Activated naive CD8-positive, alpha-beta T cell treated with anti-CD3 and anti-CD28 coated beads for 36 hours (primary cell): ENCODE data around the gene DLG3. TPM values are rescaled to one million over a fixed set of nuclear protein-coding genes. Genes with fewer than 3 reads are reported as not detected.

Experiments
- DNase-seq: peaks from one replicate; pipeline ENCODE4 v3.0.0; 2021
- H3K27ac Mint-ChIP-seq: one replicate; pipeline ENCODE4 v1.8.0; 2022; ENCODE audit warnings: mild to moderate bottlenecking, moderate library complexity, mixed read lengths
- H3K27me3 Mint-ChIP-seq: one replicate; pipeline ENCODE4 v1.8.0; 2022; ENCODE audit warnings: mild to moderate bottlenecking, mixed read lengths
- H3K36me3 Mint-ChIP-seq: one replicate; pipeline ENCODE4 v1.8.0; 2021; ENCODE audit warnings: mild to moderate bottlenecking, mixed read lengths
- H3K4me1 Mint-ChIP-seq: one replicate; pipeline ENCODE4 v1.8.0; 2021; ENCODE audit warnings: mixed read lengths
- H3K4me3 Mint-ChIP-seq: one replicate; pipeline ENCODE4 v1.8.0; 2022; ENCODE audit warnings: mild to moderate bottlenecking, moderate library complexity, mixed read lengths
- H3K9me3 Mint-ChIP-seq: one replicate; pipeline ENCODE4 v1.8.0; 2022; ENCODE audit warnings: mixed read lengths
- total RNA-seq, 2 experiments: library from RNA; stranded (reverse); gene quantifications; one replicate each; pipeline ENCODE4 v1.2.3, GENCODE V29; 2021

The DLG3 gene
- total RNA-seq, 2 experiments from 2014 or later = 22.8 to 25.8 TPM

- Mint-ChIP-seq H3K27ac (peak overlapping the region; percentile 92), H3K27me3 (peaks cover 4% of the 10 kb centered on the region), H3K36me3 (no peaks in the 10 kb centered on the region), H3K4me3 (peak overlapping the region; percentile 88), H3K9me3 (no peaks in the 10 kb centered on the region), H3K4me1 (peaks cover 11% of the 10 kb centered on the region)
- DNase-seq = no peak
Observed at GRCh38 chrX:70432936-70433847, 11.4 kb upstream of the DLG3 start.

DNA sequence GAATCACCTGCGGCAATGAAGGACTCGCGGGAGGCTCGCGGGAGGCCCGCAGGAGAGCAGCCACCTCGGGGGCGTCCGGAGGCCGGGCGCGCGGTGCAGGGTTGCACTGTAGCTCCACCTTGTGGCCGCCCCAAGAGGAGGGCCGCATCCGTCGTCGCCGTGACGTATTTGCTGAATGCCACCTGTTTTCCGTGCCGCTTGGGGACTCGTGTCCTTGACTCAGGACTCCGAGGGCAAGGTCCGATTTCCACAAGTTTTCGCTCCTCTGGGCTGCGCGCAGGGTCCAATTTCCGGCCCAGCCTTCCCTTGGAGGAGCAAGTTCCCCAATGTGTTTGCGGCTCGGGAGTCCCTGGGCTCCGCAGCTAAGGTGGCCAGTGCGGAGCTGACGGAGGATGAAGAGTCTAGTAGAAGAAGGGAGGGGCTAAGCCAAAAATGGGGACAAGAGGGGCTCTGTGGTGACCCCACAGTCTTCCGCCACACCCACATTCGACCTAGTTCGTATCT, 10.7 kb upstream of the DLG3 start:
- H3K36me3 Mint-ChIP-seq = no peaks in the 10 kb centered on the region
- peak; percentile 77 for DNase-seq
- peak overlapping the region; percentile 92 for H3K27ac Mint-ChIP-seq
- H3K4me3 Mint-ChIP-seq = peak overlapping the region; percentile 88
- H3K4me1 Mint-ChIP-seq = peaks cover 18% of the 10 kb centered on the region
- H3K27me3 Mint-ChIP-seq = peaks cover 4% of the 10 kb centered on the region
- no peaks in the 10 kb centered on the region for H3K9me3 Mint-ChIP-seq

GRCh38 chrX:70434352-70434866, 10.2 kb upstream of the DLG3 start:
- Mint-ChIP-seq H3K4me1 (peaks cover 20% of the 10 kb centered on the region), H3K27ac (peak overlapping the region; percentile 92), H3K27me3 (peaks cover 7% of the 10 kb centered on the region), H3K9me3 (no peaks in the 10 kb centered on the region), H3K4me3 (peak overlapping the region; percentile 88), H3K36me3 (no peaks in the 10 kb centered on the region)
- DNase-seq = peak; percentile 70

- peaks cover 9% of the 10 kb centered on the region for H3K27me3 Mint-ChIP-seq
- peak; percentile 18 for DNase-seq
- H3K27ac Mint-ChIP-seq = peak overlapping the region; percentile 39
- no peaks in the 10 kb centered on the region for H3K36me3 Mint-ChIP-seq
- peak overlapping the region; percentile 88 for H3K4me3 Mint-ChIP-seq
- peaks cover 21% of the 10 kb centered on the region for H3K4me1 Mint-ChIP-seq
- H3K9me3 Mint-ChIP-seq = no peaks in the 10 kb centered on the region
Observed at GRCh38 chrX:70434914-70435586, 9.6 kb upstream of the DLG3 start.

- H3K9me3 Mint-ChIP-seq = no peaks in the 10 kb centered on the region
- peak; percentile 12 for DNase-seq
- no peak overlapping the region for H3K4me3 Mint-ChIP-seq
- no peaks in the 10 kb centered on the region for H3K36me3 Mint-ChIP-seq
- peaks cover 21% of the 10 kb centered on the region for H3K4me1 Mint-ChIP-seq
- no peak overlapping the region for H3K27ac Mint-ChIP-seq
- peaks cover 17% of the 10 kb centered on the region for H3K27me3 Mint-ChIP-seq
Observed at GRCh38 chrX:70436343-70436742, 8.3 kb upstream of the DLG3 start.

DNA sequence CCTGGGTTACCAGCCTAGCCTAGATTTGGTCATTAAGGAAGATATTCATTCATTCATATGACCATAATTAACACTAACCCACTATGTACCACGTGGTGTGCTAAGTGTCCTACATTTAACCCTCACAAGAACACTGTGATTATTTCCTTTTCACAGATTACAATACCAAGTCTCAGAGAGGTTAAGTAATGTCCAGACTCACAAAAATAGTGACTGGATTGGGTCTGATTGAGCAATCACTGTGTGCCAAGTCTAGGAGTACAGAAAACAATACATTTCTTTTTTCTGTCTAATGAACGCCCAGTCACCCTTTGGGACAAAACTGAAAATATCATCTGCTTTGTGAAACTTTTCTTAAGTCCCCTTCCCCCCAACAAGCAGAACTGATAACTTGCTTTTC, 7.6 kb upstream of the DLG3 start:
- H3K36me3 Mint-ChIP-seq = no peaks in the 10 kb centered on the region
- no peak for DNase-seq
- peaks cover 21% of the 10 kb centered on the region for H3K4me1 Mint-ChIP-seq
- H3K4me3 Mint-ChIP-seq = no peak overlapping the region
- H3K9me3 Mint-ChIP-seq = no peaks in the 10 kb centered on the region
- H3K27me3 Mint-ChIP-seq = peaks cover 22% of the 10 kb centered on the region
- H3K27ac Mint-ChIP-seq = no peak overlapping the region

GRCh38 chrX:70437921-70438665, 6.5 kb upstream of the DLG3 start:
- Mint-ChIP-seq H3K4me1 (peaks cover 21% of the 10 kb centered on the region), H3K36me3 (no peaks in the 10 kb centered on the region), H3K27ac (no peak overlapping the region), H3K27me3 (peaks cover 29% of the 10 kb centered on the region), H3K4me3 (no peak overlapping the region), H3K9me3 (no peaks in the 10 kb centered on the region)
- no peak for DNase-seq

DNA sequence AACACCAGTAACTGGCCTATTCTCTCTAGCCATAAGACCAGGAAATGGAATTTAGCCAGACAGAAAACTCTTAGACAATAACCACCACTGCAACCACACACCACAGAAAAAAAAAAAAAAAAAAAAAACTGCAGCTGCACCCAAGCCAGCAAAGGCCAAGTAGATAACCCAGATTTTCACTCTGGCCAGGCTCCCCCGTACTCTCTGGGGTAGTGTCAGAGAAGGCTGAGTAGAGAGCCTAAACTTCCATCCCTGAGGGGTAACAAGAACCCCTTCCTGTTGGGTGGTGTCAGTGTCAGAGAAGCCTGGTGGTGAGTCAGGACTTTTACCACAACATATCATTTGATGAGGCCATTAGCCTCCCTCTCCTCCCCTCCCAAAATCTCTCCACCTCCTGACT, 5.6 kb upstream of the DLG3 start:
- peaks cover 16% of the 10 kb centered on the region for H3K4me1 Mint-ChIP-seq
- no peak overlapping the region for H3K27ac Mint-ChIP-seq
- no peaks in the 10 kb centered on the region for H3K9me3 Mint-ChIP-seq
- peaks cover 29% of the 10 kb centered on the region for H3K27me3 Mint-ChIP-seq
- H3K4me3 Mint-ChIP-seq = no peak overlapping the region
- no peak for DNase-seq
- H3K36me3 Mint-ChIP-seq = no peaks in the 10 kb centered on the region

DNA sequence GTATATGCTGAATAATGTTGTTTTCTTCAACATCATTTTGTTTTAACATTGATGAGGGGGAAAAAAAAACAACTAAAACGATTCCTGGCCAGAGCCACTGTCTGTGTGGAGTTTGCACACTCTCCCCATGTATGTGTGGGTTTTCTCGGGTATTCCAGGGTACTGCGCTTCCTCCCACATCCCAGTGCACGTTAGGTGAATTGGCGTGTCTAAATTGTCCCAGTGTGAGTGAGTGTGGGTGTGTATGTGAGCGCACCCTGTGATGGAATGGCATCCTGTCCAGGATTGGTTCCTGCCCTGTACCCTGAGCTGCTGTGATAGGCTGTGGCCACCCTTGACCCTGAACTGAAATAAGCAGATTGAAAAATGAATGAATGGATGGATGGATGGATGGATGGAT, 2.4 kb upstream of the DLG3 start:
- Mint-ChIP-seq H3K4me3 (no peak overlapping the region), H3K36me3 (no peaks in the 10 kb centered on the region), H3K4me1 (peaks cover 16% of the 10 kb centered on the region), H3K27me3 (peaks cover 42% of the 10 kb centered on the region), H3K9me3 (no peaks in the 10 kb centered on the region), H3K27ac (no peak overlapping the region)
- no peak for DNase-seq

DNA sequence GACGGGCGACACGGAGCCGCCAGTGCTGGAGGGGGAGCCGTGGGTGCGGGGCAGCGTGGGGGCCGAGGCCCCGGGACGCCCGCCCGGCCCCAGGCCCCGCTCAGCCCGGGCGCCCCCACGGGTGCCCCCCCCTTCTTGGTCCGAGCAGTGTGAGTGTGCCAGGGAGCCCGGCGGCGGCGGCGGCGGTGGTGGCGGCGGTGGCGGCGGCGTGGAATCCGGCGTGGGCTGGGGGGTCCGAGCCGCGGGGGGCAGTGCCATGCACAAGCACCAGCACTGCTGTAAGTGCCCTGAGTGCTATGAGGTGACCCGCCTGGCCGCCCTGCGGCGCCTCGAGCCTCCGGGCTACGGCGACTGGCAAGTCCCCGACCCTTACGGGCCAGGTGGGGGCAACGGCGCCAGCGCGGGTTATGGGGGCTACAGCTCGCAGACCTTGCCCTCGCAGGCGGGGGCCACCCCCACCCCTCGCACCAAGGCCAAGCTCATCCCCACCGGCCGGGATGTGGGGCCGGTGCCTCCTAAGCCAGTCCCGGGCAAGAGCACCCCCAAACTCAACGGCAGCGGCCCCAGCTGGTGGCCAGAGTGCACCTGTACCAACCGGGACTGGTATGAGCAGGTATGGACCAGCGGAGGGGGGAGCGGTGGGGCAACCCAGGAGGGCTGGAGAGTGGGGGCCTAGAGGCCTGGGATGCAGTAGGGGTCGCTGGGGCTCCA, 466 bp downstream of the DLG3 start:
- Mint-ChIP-seq H3K27ac (no peak overlapping the region), H3K4me1 (peaks cover 6% of the 10 kb centered on the region), H3K27me3 (peaks cover 36% of the 10 kb centered on the region), H3K4me3 (no peak overlapping the region), H3K36me3 (no peaks in the 10 kb centered on the region), H3K9me3 (no peaks in the 10 kb centered on the region)
- DNase-seq = no peak

DNA sequence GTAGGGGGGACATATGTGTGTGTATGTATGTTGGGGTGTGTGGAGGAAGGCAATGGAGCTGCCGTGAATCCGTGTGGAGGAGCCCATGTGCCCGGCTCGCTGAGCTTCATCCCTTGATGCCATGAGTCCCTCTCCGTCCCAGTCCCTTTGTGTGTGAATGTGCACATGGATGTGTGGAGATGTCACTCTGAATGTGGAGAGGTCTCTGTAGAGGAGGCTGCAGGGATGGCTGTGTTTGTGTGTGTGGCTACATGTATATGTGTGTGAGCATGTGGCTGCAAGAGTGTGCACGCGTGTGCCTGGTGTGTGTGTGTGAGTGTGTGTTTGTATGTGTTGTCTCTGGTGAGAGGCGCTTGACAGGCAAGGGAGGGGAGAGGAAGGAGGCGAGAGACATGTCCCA, 1.3 kb downstream of the DLG3 start:
- H3K9me3 Mint-ChIP-seq = no peaks in the 10 kb centered on the region
- H3K27ac Mint-ChIP-seq = no peak overlapping the region
- H3K36me3 Mint-ChIP-seq = no peaks in the 10 kb centered on the region
- DNase-seq = no peak
- H3K27me3 Mint-ChIP-seq = peaks cover 31% of the 10 kb centered on the region
- H3K4me1 Mint-ChIP-seq = peaks cover 6% of the 10 kb centered on the region
- peak overlapping the region; percentile 7 for H3K4me3 Mint-ChIP-seq

- H3K27me3 Mint-ChIP-seq = peaks cover 26% of the 10 kb centered on the region
- DNase-seq = no peak
- peaks cover 6% of the 10 kb centered on the region for H3K4me1 Mint-ChIP-seq
- no peaks in the 10 kb centered on the region for H3K9me3 Mint-ChIP-seq
- H3K27ac Mint-ChIP-seq = no peak overlapping the region
- H3K36me3 Mint-ChIP-seq = no peaks in the 10 kb centered on the region
- H3K4me3 Mint-ChIP-seq = no peak overlapping the region
Observed at GRCh38 chrX:70446380-70447350, 2.0 kb downstream of the DLG3 start.

- Mint-ChIP-seq H3K9me3 (no peaks in the 10 kb centered on the region), H3K4me1 (peaks cover 22% of the 10 kb centered on the region), H3K27ac (no peak overlapping the region), H3K27me3 (peaks cover 12% of the 10 kb centered on the region), H3K4me3 (no peak overlapping the region), H3K36me3 (no peaks in the 10 kb centered on the region)
- no peak for DNase-seq
Observed at GRCh38 chrX:70449457-70449966, 4.9 kb downstream of the DLG3 start.
